Tibial artery (tissue), 4 donors: Measurements from ENCODE around the gene KIF18B.

Experiments used
- DNase-seq, 2 donors: peaks; one replicate each; pipeline ENCODE4 v3.0.0-alpha.2; 2019
- H3K27ac ChIP-seq, 2 donors: fragments of 200-600 bp; sonication (generic) in 1 of 2; 1 replicate in 1 of 2; 2 replicates in 1 of 2; pipeline ENCODE4 v1.5.1; 2018 to 2019; ENCODE audit warnings: mild to moderate bottlenecking in 1 of 2
- H3K27me3 ChIP-seq, 2 donors: fragments of 200-600 bp; sonication (generic) in 1 of 2; one replicate each; pipeline versions ENCODE4 v1.5.1 to v1.6.0; 2016 to 2019
- H3K36me3 ChIP-seq, 3 donors: fragments of 200-600 bp; sonication (generic) in 2 of 3; one replicate each; pipeline ENCODE4 v1.5.1; 2016 to 2019; ENCODE audit warnings: mild to moderate bottlenecking in 2 of 3
- H3K4me1 ChIP-seq, 4 donors: fragments of 200-600 bp; sonication (generic) in 2 of 4; 1 replicate in 3 of 4; 2 replicates in 1 of 4; pipeline ENCODE4 v1.5.1; 2016 to 2019
- H3K4me3 ChIP-seq, 2 donors: fragments of 200-600 bp; sonication (generic) in 1 of 2; 1 replicate in 1 of 2; 2 replicates in 1 of 2; pipeline ENCODE4 v1.5.1; 2018 to 2019; ENCODE audit warnings: mild to moderate bottlenecking in 2 of 2
- H3K9me3 ChIP-seq, 3 donors: fragments of 200-600 bp; sonication (generic) in 1 of 3; one replicate each; pipeline ENCODE4 v1.5.1; 2016 to 2019
- intact Hi-C: fragments of 100-400 bp; cut with DNase I; formaldehyde crosslinking; loops from one replicate; pipeline ENCODE4 v1.15.0; 2023; ENCODE audit warnings: low total_unique reads
- TF ChIP-seq, protein P1 (sequence below), 2 experiments: fragments of 200-600 bp in 1 of 2; fragments of 450-650 bp in 1 of 2; IDR thresholded peaks; one replicate each; pipeline ENCODE4 v1.5.1; 2017 to 2019; ENCODE audit warnings: antibody characterized with exemption in 2 of 2, mild to moderate bottlenecking in 1 of 2, moderate library complexity in 1 of 2

KIF18B gene

DNA sequence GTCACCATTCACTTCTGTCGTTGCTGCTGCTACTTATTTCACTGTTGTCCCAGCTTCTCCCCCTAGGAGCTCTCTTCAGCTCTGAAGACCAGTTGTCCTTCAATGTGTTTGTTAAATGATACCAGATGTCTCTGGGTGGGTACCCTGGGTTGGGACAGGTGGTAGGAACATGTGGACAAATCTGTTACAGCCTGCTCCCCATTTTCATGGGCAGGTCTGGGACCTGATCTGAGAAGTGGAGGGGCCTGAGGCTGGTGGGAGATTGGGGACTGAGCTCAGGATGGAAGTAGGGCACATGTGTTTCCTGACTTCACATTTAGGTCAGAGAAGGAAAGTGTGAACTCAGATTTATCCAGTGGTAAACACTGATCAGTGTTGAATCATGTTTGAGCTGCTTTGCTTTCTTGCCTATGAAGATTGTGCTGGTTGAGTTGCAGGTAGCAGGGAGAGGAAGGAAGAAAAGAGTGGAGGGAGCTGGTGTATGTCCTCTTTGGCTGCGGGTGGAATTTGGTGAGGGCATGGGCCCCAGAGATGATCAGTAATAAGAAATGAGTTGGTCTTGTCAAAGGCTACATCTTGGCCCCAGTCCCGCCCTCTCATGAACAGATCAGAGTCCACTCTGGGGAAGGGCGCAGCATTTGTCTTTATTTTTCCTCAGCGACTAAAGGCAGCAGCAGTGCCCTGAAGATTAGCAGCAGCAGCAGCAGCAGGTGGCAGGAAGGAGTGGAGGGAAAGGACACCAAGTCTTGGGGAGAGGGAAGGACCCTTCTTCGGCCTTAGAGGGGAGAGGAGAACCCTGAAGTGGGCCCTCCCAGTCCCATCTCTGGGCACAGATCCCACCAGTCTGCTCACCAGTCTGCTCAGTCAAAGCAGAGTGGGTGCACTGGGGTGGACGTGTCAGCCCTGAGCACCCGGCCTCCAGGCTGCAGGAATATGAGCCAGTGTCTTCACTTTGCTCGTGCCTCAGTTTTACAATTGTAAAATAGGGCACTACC lies 42.3 kb downstream of the KIF18B start:
- peak in 1 of 2 donors; percentile 49 for DNase-seq
- intact Hi-C loops, result no loop called here
- TF ChIP-seq, protein P1, sequence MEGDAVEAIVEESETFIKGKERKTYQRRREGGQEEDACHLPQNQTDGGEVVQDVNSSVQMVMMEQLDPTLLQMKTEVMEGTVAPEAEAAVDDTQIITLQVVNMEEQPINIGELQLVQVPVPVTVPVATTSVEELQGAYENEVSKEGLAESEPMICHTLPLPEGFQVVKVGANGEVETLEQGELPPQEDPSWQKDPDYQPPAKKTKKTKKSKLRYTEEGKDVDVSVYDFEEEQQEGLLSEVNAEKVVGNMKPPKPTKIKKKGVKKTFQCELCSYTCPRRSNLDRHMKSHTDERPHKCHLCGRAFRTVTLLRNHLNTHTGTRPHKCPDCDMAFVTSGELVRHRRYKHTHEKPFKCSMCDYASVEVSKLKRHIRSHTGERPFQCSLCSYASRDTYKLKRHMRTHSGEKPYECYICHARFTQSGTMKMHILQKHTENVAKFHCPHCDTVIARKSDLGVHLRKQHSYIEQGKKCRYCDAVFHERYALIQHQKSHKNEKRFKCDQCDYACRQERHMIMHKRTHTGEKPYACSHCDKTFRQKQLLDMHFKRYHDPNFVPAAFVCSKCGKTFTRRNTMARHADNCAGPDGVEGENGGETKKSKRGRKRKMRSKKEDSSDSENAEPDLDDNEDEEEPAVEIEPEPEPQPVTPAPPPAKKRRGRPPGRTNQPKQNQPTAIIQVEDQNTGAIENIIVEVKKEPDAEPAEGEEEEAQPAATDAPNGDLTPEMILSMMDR (IDR thresholded peaks at IDR 0.05), result no peak
- Histone ChIP-seq H3K27me3 (peaks cover 0 to 3% of the 10 kb centered on the region in 2 donors), H3K4me1 (peaks cover 0 to 2% (median under 1%) of the 10 kb centered on the region in 4 donors), H3K4me3 (no peak overlapping the region), H3K27ac (no peak overlapping the region), H3K36me3 (no peaks in the 10 kb centered on the region), H3K9me3 (no peaks in the 10 kb centered on the region)

DNA sequence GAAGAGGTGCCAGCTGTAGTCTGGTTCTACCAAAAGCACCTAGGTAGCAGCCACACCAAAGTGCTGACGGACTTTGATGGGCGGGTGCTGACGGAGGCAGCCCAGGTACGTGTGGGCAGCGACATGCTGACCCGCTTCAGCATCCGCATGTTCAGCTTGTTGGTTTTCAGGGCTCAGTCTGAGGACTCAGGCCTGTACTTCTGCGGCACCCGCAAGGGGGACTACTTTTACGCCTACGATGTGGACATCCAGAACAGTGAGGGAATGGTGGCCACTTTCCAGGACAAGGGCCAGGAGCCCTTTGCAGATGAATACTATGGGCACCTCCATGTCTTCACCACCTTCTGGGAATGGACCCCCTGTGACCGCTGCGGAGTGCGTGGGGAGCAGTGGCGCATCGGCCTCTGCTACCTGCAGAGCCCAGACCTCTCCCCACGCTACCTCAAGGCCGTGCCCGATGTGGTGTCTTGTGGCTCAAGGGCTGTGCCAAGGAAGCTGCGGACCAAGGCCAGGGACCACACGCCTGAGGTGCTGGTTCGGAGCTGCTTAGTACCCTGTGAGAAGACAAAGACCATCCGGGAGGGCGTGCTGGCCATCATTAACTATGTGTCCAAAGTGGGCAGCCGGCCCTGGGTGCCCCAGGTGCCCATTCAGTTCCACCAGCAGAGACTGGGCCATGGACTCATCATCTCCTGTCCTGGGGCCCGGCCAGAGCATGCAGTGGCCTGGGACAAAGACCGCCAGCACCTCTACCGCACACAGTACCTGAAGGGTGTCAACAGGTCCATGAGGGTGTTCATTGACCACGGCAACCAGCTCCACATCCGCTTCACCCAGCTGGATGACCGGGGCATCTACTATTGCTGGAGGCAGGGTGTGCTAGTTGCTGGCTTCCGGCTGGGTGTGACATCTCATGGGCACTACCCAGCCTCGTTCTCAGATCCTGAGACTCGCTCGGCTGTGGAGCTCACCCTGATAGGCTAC lies 43.3 kb downstream of the KIF18B start:
- H3K4me1 ChIP-seq, result peaks cover 0 to 8% (median 4%) of the 10 kb centered on the region in 4 donors
- no peaks in the 10 kb centered on the region for H3K9me3 ChIP-seq
- intact Hi-C loops, result no loop called here
- TF ChIP-seq, protein P1 (IDR thresholded peaks at IDR 0.05), result no peak
- H3K27ac ChIP-seq, result no peak overlapping the region
- no peak overlapping the region for H3K4me3 ChIP-seq
- DNase-seq, result peak in 1 of 2 donors; percentile 52
- no peaks in the 10 kb centered on the region for H3K36me3 ChIP-seq
- no peaks in the 10 kb centered on the region for H3K27me3 ChIP-seq

DNA sequence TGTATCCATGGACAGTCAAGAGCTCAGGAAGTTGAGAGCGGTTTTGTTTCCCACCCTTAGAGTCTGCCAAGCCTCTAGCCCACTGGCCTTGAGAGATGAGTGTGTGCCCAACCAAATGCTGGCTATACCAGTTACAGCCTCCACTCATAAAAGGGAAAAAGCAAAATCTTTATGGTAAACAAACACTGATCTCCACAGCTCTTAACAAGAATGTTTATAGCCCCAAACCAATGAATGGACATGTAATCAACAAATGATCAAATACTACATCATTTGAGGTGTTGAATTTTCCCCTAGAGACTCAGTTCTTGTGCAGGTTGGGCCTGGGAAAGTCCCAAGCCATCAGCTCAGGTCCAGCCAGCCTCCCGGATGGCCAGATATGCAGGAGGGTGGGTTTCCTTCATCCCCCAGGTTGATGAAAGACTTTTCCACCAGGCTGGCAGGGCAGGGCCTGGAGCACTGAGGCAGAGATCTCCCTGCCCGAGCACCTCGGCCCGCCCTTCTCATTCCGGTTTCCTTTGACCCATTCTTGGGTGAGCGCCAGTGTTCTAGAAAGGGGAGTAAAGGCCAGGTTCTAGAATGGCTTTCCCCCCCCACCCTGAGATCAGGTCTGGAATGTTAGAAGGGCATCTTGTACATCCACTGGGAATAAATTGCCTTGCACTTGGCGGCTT lies 44.4 kb downstream of the KIF18B start:
- H3K4me1 ChIP-seq, result peaks cover 0 to 14% (median 9%) of the 10 kb centered on the region in 4 donors
- no peaks in the 10 kb centered on the region for H3K27me3 ChIP-seq
- peak in 1 of 2 donors; percentile 48 for DNase-seq
- no peak overlapping the region for H3K4me3 ChIP-seq
- intact Hi-C loops, result no loop called here
- H3K36me3 ChIP-seq, result no peaks in the 10 kb centered on the region
- TF ChIP-seq, protein P1 (IDR thresholded peaks at IDR 0.05), result no peak
- no peaks in the 10 kb centered on the region for H3K9me3 ChIP-seq
- H3K27ac ChIP-seq, result no peak overlapping the region

DNA sequence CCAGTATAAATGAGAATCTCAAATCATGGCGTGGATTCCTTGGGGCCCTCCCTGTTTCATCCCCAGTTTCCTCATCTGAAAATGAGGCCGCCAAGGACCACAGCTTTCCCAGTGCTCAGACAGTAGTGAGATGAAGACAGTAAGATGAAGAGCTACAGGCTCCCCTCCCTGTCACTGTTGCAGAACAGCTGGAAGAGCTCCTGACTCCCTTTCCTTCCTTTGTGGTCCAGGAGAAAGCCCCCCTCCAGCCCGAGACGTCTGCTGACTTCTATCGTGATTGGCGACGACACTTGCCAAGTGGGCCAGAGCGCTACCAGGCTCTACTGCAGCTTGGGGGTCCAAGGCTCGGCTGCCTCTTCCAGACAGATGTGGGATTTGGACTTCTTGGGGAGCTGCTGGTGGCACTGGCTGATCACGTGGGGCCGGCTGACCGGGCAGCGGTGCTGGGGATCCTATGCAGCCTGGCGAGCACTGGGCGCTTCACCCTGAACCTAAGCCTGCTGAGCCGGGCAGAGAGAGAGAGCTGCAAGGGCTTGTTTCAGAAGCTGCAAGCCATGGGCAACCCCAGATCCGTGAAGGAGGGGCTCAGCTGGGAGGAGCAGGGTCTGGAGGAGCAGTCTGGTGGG lies 45.3 kb downstream of the KIF18B start:
- H3K36me3 ChIP-seq, result no peaks in the 10 kb centered on the region
- TF ChIP-seq, protein P1 (IDR thresholded peaks at IDR 0.05), result no peak
- no peak overlapping the region for H3K27ac ChIP-seq
- H3K4me3 ChIP-seq, result no peak overlapping the region
- H3K4me1 ChIP-seq, result peaks cover 0 to 23% (median 18%) of the 10 kb centered on the region in 4 donors
- intact Hi-C loops, result no loop called here
- H3K9me3 ChIP-seq, result no peaks in the 10 kb centered on the region
- H3K27me3 ChIP-seq, result no peaks in the 10 kb centered on the region
- peak in 1 of 2 donors; percentile 48 for DNase-seq
